ENCODE measurements around the gene ADH1B.

DNA sequence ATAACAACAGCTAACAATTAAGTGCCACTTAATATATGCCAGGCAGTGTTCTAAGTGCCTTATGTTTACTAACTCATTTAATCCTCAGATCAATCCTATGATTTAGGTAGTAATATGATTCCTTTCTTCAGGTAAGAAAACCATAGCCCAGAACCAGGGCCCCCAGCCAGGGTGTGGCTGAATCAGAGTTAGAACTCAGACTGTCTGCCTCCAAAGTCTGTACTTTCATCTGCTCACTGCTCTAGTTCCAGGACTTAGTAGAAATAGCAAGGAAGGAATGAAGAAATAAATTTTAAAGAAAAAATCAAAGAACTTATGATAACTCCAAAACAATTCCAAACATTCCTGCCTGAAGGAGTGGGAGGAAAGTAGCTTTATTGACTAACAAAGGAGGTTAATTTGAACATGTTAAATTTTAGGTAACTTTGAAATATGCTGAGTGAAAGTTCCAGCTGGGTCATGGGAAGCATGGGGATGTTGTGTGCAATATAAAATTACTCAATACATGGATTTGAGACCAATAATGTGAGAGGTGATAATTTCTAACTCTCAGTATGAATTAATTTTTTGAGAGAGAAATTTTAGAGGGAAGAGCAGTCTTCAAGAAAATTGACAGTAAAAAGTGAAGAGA, 40.2 kb upstream of the ADH1B start:
- TF ChIP-seq SP1 (IDR thresholded peaks at IDR 0.05) (no peak), TARDBP (IDR thresholded peaks at IDR 0.05) (no peak), BHLHE40 (IDR thresholded peaks at IDR 0.05; ENCODE audit: borderline replicate concordance) (no peak), ARNT (IDR thresholded peaks at IDR 0.05) (no peak), ELF4 (IDR thresholded peaks at IDR 0.05) (no peak), SUZ12 (IDR thresholded peaks at IDR 0.05) (no peak), HDGF (IDR thresholded peaks at IDR 0.05; ENCODE audit: borderline replicate concordance) (no peak), ZNF384 (IDR thresholded peaks at IDR 0.05) (no peak), NFRKB (IDR thresholded peaks at IDR 0.05) (no peak), LEF1 (IDR thresholded peaks at IDR 0.05; ENCODE audit: borderline replicate concordance) (no peak), FOXM1 (IDR thresholded peaks at IDR 0.05; ENCODE audit: borderline replicate concordance) (no peak), FOXK2 (IDR thresholded peaks at IDR 0.05) (no peak)
- TF ChIP-seq, protein P1, sequence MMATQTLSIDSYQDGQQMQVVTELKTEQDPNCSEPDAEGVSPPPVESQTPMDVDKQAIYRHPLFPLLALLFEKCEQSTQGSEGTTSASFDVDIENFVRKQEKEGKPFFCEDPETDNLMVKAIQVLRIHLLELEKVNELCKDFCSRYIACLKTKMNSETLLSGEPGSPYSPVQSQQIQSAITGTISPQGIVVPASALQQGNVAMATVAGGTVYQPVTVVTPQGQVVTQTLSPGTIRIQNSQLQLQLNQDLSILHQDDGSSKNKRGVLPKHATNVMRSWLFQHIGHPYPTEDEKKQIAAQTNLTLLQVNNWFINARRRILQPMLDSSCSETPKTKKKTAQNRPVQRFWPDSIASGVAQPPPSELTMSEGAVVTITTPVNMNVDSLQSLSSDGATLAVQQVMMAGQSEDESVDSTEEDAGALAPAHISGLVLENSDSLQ (IDR thresholded peaks at IDR 0.05), result no peak

All from HEK293T (cell line).